ENCODE results near the gene INSYN2B.
"Not testable (repeated sequence)": the region's sequence is repeated elsewhere in the genome, so short reads cannot be mapped to it uniquely, and the experiment has no call there.

DNA sequence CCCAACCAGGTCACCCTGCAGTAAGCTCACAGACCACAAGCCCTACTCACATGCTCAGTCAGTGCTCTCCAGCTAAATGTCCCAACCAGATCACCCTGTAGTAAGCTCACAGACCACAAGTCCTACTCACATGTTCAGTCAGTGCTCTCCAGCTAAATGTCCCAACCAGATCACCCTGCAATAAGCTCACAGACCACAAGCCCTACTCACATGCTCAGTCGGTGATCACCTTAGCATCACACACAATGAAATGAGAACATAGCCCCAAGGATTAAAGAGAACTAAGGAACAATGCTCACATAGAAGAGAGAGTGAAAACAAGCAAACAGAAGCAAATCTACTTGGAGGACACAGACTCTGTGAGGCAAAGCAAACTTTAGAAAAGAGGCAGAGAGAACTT is 145.8 kb downstream of the INSYN2B start:
- TF ChIP-seq, protein P1, sequence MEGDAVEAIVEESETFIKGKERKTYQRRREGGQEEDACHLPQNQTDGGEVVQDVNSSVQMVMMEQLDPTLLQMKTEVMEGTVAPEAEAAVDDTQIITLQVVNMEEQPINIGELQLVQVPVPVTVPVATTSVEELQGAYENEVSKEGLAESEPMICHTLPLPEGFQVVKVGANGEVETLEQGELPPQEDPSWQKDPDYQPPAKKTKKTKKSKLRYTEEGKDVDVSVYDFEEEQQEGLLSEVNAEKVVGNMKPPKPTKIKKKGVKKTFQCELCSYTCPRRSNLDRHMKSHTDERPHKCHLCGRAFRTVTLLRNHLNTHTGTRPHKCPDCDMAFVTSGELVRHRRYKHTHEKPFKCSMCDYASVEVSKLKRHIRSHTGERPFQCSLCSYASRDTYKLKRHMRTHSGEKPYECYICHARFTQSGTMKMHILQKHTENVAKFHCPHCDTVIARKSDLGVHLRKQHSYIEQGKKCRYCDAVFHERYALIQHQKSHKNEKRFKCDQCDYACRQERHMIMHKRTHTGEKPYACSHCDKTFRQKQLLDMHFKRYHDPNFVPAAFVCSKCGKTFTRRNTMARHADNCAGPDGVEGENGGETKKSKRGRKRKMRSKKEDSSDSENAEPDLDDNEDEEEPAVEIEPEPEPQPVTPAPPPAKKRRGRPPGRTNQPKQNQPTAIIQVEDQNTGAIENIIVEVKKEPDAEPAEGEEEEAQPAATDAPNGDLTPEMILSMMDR (IDR thresholded peaks at IDR 0.05), result not testable (repeated sequence)
- not testable (repeated sequence) for TF ChIP-seq EP300, POLR2A (IDR thresholded peaks at IDR 0.05)
